Glomerular visceral epithelial cell (primary cell): ENCODE results near the gene CERS6.

Experiments
- DNase-seq: peaks from one replicate; pipeline ENCODE4 v3.0.0-alpha.2; 2016; ENCODE audit errors: extremely low spot score

The CERS6 gene

DNA sequence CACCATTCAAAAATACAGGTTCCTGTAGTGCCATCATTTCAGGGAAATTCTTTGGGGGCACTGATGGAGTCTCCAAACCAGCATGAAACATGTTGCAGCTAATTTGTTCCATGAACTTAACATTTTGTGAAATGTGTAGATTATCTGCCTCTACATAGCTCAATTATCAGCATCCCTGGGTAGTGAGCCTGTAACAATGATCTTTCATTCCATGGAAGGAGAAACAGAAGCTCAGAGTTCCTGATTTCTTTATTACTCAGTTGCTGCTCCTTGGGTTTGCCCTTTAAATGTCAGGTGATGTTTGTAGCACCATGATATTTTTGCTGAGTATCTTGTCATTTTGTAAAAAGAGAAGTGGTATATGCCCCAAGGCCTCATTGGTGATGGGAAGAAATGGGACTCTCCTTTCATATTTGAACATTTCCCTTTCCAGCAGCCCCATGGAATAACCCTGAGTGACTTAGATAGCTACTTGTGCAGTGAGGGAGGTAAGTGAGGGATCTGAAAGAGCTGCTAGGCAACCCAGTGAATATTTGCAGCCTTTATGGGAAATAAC is 146.9 kb downstream of the CERS6 start:
- no peak for DNase-seq

DNA sequence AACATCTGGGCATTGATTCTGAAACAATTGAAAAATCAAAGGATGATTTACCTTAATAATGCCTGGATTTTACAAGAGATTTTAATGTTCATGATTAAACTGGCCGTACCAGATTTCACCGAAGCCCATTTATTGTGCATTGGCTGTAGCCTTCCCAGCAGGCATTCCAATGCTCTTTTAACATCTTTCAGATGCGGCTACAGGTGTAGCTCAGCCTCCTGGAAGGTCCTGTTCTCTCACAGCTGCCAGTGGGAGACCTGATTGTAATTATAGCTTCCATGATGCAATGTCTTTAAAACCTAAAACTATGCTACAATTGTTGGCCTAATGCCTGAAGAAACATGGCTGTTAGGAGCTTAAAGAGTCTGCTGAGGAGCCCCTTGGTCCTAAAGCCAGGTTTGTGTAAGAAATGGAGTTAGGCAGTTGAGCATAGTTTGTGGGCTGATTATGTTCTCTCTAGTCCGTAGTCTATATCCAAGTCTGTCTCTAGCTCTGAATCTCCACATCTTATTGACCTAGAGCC is 147.4 kb downstream of the CERS6 start:
- no peak for DNase-seq

DNA sequence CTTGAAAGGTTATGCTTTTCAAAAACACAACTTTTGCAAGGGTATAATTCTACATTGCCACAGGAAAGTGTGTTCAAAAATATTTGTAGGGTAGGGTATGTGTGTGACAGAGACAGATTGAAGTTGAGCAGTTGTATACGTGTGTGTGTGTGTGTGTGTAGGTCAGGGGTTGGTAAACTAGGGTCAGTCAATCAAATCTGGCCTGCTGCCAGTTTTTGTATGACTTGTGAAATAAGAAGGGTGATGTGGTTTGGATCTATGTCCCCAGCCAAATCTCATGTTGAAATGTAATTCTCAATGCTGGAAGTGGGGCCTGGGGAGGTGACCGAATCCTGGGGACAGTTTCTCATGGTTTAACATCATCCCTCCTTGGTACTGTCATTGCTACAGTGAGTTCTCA is 148.2 kb downstream of the CERS6 start:
- DNase-seq: no peak

DNA sequence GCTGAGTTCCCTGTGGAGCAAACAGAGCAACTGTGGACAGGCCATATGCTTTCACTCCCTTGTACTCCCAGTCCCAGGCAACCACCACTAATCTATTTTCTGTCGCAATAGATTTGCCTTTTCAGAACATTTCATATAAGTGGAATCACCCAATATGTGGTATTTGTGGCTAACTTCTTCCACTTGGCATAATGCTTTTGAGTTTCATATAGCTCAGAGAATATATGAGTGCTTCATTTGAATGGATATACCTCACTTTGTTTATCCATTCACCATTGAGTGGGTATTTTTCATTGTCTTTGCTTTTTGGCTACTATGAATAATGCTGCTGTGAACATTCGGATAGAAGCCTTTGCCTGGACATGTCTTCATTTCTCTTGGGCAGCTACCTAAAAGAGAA is 151.9 kb downstream of the CERS6 start:
- DNase-seq: peak; percentile 4

DNA sequence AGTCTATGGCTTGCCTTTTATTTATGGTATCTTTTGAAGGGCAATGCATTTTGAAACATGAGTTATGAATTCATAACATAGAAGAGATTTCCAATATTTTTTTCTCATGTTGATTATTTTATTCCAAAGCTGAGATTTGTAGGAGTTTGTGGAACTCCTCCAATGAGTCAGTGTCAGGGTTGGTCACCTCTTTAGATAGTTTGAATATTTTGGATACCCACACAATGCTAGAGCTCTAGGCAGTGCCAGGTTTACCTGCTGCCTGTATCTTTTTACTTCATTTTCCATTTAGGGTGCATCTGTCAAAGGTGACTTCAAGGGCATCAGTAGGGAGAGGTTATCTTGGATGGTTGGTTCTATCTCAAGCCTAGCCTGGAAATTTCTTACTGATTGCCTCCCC is 152.7 kb downstream of the CERS6 start:
- DNase-seq: no peak

DNA sequence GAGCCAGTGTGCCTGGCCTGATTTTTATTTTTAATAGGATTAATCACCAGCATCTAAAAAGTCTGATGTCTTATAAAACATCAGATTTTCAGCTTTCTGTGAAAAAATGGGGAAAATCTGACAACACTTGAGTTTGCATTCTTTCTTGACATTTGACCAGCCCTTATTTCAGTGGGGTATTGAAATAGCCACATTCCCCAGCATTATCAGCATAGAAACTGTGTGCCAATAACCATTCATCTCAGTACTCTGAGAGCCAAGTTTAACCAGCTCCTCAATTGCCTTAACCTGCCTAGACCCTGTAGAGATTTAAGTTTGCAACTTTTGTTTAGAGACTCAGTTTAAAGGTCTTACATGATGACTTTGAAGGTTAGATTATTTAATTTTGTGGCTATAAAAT is 155.0 kb downstream of the CERS6 start:
- DNase-seq: no peak

DNA sequence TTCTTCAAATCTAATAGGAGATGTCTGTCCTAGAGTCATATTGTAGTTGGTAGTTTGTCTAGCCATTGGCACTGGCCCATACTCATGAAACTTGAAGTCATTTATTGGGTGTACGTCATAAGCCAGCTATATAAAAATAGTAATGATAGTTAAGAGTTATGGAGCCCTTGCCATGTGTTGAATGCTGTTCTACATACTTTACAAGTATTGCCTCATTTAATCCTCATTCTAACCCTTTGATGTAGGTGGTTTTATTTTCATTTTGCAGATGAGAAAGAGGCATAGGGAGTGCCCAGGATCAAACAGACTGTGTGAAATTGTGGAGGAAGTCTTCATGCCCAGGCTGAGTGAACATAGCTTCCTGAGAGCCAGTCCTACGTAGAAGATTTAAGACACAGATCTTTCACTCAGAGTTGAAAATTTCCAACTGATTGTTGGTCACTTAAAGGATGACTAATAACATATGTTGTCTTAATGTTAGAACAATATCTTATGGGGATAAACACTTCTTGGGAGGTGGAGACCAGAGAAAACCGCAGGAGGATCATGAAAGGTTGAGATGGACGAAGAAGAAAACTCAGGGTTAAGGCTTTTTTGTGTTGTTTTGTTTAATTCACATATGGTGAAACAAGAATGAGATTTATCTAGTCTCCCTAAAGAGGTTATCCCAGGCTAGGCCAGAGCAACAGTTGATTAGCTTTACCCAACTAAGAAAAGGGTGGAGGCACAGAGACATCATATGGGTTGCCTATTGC is 156.0 kb downstream of the CERS6 start:
- DNase-seq: no peak

DNA sequence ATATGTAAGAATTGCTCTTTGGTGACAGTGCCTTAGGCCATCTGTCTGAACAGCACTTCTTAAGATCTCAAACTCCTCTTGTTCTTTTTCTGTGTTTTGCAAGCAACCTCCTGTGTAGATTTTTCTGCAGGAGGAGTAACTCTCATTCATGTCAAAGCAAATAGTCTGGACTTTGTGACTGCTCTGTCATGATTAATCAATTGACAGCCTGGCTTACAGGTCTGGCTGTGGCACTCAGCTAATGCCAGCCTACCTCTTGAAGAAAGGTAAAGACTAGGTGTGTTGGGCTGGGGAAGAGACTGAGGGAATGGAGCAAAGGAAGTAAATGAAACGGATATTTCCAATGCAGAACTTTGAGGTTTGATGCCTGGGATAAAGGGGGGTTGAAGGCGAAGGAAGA is 156.6 kb downstream of the CERS6 start:
- no peak for DNase-seq

DNA sequence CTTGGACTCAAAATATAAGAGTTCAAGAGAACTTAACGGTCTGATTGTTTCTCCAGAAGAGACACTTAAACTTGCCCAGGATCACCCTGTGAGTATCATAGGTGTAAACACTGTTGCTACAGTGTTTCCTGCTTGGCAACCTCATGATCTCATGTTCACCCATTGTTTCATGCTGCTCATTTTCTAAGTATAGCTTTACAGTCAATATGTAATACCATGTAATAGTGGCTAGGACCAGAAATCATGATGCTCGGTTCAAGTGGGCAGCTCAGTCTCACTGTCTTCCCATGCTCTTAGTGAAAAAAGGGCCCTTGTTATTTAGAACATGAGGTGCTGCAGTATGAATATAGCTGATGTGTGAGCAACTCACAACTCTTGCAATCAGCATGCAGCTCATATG is 157.5 kb downstream of the CERS6 start:
- DNase-seq: no peak

DNA sequence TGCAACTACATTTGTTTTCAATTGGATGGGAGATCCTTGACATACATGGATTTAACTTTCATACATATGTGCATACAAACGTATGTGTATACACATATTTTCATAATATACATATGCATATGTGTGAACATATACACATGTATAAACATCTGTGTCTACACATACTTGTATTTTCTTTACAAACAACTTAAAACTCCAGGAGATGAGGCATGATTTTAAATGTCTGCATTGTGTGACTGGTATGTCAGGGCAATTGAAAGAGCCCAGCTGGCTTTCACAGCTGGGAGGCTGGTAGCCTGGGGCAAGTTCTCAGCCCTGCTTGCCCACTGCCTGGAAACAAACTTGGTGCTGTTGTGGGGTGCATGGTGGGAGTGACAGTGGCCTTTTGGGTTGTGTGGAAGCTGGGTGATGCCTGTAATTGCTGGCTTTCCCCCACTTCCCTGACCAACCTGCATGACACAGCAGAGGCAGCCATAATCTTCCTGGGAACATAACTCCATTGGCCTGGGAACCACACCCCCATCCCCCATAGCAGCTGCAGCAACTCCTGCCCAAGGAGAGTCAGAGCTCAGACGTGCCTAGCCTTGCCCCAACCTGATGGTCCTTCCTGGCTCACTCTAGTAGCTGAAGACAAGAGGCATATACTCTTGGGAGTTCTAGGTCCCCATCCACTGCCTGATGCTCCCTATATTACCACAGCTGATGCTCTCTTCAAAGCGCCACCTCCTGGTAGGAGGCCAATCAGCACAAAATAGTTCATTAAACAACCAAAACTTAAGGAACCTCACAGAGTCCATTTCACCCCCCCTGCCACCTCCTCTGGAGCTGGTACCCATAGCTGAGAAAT is 158.3 kb downstream of the CERS6 start:
- DNase-seq: peak; percentile 12

DNA sequence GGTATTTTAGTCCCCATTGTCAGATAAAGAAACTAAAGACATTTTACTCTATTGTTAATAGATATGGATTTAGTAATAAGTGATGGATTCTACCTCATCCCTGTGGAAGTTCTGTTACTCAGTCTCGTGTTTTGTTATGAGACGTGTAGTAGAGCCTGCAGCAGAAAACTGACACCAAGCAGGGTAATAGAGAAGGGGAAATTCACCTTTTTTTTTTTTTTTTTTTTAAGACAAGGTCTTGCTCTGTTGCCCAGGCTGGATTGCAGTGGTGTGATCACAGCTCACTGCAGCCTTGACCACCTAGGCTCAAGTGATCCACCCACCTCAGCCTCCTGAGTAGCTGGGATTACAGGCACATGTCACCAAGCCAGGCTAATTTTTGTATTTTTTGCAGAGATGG is 164.5 kb downstream of the CERS6 start:
- DNase-seq: no peak

DNA sequence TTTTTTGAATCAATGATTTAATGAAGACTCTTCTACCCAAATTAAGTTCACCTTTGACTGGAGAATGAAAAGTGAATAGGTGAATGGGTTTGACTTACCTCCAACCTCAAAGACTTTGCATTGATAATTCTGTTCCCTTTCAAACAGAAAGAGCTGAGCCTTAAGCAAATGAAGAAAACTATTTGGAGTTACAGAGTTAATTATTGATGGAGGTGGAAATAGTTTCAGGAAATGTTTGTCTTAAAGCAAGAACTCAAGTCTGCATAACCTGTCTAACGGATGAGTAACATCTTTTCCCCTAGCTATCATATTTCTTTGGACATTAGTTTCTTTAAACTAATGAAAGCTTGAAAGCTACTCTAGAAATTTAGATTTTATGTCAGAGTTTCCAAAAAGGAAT is 166.5 kb downstream of the CERS6 start:
- peak; percentile 33 for DNase-seq

DNA sequence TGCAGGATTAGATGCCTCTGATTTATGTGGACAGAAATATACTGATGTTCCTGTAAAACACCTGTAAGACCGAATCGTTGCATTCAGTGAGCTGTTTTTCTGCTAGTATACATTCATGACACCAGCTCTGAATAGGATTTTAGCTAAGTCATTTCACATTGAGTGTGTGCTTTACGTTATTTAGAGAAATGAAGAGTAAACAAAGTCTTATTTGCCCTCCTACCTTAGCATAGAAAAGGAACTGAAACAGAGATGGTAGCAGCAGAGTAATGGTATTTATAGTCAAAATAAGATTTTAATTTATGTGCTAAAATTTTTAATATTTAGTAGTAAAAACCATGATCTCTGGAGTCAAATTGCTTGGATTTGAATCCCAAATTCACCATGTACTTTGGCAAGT is 168.0 kb downstream of the CERS6 start:
- DNase-seq: no peak

DNA sequence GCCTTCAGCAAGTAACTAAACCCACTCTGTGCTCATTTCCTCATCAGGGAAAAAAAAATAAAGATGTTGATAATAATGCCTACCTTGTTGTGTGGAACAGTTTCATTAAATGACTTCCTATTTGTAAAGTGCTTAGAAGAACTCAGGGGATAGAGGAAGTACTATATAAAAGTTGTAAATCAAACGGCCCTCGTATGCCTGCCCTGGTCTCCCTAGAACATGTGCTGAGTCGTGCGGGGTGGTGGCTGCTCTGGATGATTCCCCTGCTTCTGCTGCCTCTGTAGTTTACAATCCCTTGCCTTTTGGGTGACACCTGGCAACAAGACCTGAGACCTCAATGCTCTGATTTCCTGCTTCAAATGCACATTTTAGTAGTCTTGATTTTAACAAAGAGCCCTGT is 170.0 kb downstream of the CERS6 start:
- DNase-seq: no peak

DNA sequence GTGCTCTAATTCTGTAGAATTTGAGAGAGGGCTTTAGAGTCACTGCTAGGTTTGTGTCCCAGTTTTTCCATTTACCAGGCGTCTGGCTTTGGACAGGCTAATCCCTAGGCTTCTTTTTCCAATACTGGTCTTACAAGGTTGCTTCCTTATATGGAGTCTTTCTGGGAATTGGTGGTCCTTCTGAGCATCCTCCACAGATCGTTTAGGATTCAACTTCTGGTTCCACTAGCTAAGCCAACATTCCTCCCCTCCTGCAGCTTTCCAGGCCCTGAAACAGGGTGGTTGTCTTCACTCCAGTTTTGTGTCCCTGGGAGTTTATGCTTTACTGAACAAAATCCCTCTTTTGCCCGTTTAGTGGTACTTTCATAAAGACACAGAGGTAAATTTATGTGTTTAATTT is 170.6 kb downstream of the CERS6 start:
- DNase-seq: no peak

DNA sequence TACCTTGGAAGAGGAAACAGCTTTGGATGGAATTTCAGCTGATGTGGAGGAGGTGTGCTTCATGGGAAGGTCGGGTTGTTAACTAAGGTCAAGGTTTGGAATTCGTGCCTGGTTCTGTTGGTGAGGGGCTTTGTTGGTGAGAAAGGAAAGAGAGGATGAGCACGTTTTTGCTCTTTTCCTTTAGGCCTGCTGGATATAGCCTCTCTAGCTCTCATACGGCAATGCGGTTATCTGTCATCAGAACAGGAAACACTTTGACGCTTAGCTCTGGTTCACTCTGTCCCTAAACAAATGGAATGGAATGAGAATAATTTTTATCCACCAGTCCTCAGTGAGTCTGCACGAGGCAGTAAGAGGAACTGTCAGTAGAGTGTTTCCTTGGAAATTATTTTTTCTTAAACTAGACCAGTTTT is 176.6 kb downstream of the CERS6 start:
- no peak for DNase-seq

DNA sequence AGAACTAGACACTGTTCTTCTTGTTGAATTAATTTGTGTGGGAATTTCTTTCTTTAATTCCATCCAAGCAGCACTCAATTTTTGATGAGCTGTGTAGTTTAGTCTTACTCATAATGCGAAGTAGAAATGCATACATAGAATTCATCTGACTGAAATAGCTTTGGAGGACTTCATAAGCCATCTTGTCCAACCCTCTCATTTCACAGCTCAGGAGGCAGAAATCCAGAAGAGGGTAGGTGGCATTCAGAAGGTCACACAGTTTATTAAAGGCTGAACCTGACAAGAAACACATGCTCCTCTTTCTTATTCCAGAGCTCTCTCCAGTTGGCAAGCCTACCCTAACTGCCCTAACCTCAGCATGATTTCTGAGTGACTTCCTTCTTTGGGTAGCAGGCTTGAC is 177.1 kb downstream of the CERS6 start:
- no peak for DNase-seq

DNA sequence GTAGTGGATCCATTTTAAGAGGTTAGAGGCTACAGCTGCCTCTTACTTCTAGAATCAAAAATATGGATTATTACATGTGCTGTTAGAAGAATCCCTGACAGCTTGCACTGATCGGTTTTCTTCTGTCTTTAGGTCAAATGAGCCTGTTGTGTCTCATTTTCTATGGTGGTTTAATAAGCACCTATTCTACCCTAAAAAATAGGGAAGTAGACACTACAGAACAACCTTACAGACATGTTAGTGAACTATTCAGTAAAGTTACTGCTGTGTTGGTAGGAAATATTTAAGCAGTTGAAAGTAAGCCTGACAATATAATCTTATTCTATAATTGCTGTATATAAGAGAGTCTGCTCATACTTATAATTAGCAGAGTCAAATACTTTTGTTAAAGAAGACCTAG is 177.8 kb downstream of the CERS6 start:
- no peak for DNase-seq

DNA sequence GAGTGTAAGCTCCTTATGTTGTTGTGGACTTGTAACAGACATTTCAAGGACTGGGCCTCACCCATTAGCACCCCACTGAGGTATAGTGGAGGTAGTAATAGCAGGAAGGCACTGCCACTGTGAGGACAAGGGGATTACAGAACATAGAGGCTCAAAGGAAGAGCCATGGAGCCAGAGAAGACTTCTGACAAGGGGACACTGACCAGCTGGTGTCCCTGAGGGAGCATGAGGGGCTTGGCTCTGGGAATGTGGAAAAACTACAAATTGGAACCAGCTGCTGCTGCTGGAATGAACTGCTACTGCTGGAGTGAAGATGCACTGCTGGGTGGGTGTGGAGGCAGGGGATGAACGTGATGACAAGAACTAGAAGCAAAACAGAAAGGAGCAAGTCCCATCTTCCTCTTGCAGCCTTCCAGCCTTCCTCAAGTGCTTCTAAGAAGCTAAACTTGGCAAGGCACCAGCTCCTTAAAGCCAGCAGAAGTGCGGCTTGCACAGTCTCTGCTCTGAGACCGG is 179.0 kb downstream of the CERS6 start:
- no peak for DNase-seq

DNA sequence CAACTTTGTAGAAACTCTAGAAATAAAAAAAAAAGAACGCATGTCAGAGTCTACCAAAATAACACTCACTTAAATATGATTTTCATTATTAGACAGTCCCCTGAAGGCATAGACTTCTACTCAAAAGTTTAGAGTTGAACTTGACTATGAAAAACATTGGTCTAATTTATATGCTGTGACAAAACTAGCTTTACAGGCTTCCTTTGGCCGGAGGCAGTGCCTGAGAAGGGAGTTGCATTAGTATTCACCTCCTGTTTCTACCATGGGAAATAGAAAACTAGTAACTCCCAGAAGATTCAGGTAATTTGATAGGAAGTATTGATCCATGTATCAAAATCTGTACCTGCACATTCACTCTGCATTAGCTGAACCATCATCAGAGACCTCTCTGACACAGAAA is 182.9 kb downstream of the CERS6 start:
- no peak for DNase-seq

DNA sequence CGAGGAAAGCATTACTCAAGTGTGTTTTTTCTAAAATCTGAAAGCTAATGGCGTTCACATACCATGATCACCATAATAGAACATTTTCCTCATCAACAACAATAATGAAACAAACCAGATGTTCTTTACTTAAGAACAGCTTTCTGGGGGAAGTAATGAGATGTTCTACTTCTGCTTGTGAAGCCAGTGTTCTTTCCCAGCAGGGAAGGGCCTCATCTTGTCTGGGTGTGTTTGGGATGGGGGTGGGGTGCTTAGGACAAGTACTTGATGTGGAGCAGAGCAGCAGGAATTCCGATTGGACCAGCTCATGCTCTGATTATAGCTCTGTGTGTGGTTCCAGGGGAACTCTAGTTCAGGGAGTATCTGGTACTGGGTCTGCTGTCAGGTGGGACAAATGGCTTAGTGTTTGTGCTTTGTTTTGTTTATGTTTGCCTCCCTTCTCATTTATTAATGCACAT is 183.4 kb downstream of the CERS6 start:
- peak; percentile 14 for DNase-seq

DNA sequence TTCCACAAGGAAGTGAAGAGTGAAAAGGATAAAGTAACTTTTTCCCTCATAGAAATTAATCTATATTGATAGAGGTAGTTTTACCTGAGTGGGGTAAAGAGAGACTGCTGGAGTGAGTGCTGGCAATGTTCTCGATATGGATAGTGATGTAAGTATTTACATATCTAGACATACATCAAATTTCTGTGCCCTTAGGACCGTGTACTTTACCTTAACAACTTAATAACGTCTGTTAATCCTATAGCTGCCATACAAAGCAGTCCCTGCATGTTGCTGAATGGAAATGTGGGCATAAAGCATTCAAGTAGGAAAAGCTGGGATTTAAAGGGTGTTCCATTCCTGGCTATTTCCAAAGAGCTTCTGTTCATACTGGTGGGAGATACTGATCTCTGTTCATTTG is 184.0 kb downstream of the CERS6 start:
- no peak for DNase-seq
